Endothelial cell (in vitro differentiated cells): ENCODE data around the gene KIF15. TPM values are rescaled to one million over a fixed set of nuclear protein-coding genes. Genes with fewer than 3 reads are reported as not detected.
A peak's percentile ranks its signal among the peaks of the same experiment; 100 is the strongest.

Source experiments
- DNase-seq: peaks from one replicate; pipeline ENCODE4 v3.0.0; 2021; ENCODE audit warnings: low spot score
- H3K27ac Mint-ChIP-seq: one replicate; pipeline ENCODE4 v1.8.0; 2021; ENCODE audit warnings: mixed read lengths, inconsistent platforms; ENCODE audit not compliant: unreplicated experiment
- H3K27me3 Mint-ChIP-seq: one replicate; pipeline ENCODE4 v1.8.0; 2021; ENCODE audit warnings: mild to moderate bottlenecking, moderate library complexity, mixed read lengths, inconsistent platforms; ENCODE audit not compliant: unreplicated experiment
- H3K36me3 Mint-ChIP-seq: one replicate; pipeline ENCODE4 v1.8.0; 2021; ENCODE audit warnings: mild to moderate bottlenecking, low read depth, mixed read lengths, inconsistent platforms; ENCODE audit not compliant: unreplicated experiment
- H3K4me1 Mint-ChIP-seq: one replicate; pipeline ENCODE4 v1.8.0; 2021; ENCODE audit warnings: mild to moderate bottlenecking, mixed read lengths, inconsistent platforms; ENCODE audit not compliant: unreplicated experiment
- H3K4me3 Mint-ChIP-seq: one replicate; pipeline ENCODE4 v1.8.0; 2021; ENCODE audit warnings: mild to moderate bottlenecking, mixed read lengths, inconsistent platforms; ENCODE audit not compliant: unreplicated experiment
- H3K9me3 Mint-ChIP-seq: one replicate; pipeline ENCODE4 v1.8.0; 2021; ENCODE audit warnings: mixed read lengths, inconsistent platforms; ENCODE audit not compliant: unreplicated experiment
- CTCF ChIP-seq: fragments of 200-600 bp; sonication (generic); IDR thresholded peaks from one replicate; pipeline ENCODE4 v1.5.0; 2021; ENCODE audit warnings: antibody characterized with exemption; ENCODE audit not compliant: unreplicated experiment
- total RNA-seq: library from RNA; stranded (reverse); fragmentation: NEBNext Ultra II Directional; extraction: Animal tissue kit (Norgen Biotek cat#: 25700); gene quantifications from one replicate; pipeline ENCODE4 v1.2.1, GENCODE V29; 2021; ENCODE audit not compliant: unreplicated experiment

The KIF15 gene
- total RNA-seq, 1 donor from 2014 or later: 6.0 TPM

DNA sequence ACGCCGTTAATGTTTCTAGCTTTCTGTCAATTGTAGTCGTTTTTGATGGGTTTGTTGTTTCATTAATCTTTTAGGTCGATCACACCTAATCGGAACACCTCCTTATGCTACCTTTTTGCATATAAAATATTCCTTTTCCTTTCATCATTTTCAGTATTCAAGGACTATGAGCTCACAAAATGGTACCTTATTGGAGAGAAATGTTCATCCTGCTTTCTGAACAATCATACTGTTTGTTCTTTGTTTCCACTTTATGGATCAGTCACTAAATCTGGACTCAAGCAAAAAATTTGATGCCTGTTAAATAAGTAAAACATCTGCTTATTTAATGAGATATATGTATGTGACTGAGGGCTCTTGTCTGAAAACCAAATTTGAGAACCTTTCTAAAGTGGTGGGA, 1.1 kb downstream of the KIF15 start:
- H3K4me3 Mint-ChIP-seq: peak overlapping the region; percentile 96
- TF ChIP-seq CTCF: no peak
- H3K9me3 Mint-ChIP-seq: peaks cover 13% of the 10 kb centered on the region
- peaks cover 47% of the 10 kb centered on the region for H3K36me3 Mint-ChIP-seq
- H3K4me1 Mint-ChIP-seq: peaks cover 7% of the 10 kb centered on the region
- no peak for DNase-seq
- H3K27ac Mint-ChIP-seq: peak overlapping the region; percentile 16
- peaks cover 5% of the 10 kb centered on the region for H3K27me3 Mint-ChIP-seq

- DNase-seq: no peak
- Mint-ChIP-seq H3K4me1 (peaks cover 7% of the 10 kb centered on the region), H3K27me3 (peaks cover 2% of the 10 kb centered on the region), H3K4me3 (no peak overlapping the region), H3K27ac (no peak overlapping the region), H3K9me3 (peaks cover 9% of the 10 kb centered on the region), H3K36me3 (peaks cover 42% of the 10 kb centered on the region)
- TF ChIP-seq CTCF: no peak
Measured at GRCh38 chr3:44764248-44764647, 2.7 kb downstream of the KIF15 start.

DNA sequence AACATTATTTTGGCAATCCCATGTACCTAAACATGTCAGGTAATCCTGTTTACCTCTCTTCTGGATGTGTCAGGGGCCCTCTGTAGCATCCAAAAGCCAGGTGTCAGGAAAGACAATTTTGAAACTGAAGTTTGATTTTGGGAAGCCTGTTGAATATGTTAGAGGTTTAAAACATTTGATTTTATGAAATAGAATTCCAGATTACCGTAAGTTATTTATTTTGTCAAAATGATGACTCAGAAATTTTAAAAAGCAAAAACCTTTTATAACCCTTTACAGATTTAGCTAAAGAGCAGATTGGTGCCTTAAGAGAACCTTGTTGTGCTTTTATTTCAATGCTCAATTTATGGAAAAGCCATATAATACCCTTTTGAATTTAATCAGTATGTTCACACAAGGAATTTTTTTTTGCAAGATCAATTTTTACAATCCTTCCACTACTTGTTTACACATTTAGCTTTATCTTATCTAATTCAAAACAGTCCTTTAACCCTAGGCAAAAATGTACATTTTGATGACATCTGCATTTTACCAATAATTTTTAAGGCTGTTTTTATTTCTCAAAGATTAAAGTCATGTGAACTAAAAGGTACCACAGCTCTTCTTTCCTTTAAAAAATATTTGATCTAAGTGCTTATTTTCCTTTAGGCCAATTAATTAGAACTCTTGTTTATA, 10.0 kb downstream of the KIF15 start:
- H3K36me3 Mint-ChIP-seq: peaks cover 45% of the 10 kb centered on the region
- H3K9me3 Mint-ChIP-seq: peaks cover 5% of the 10 kb centered on the region
- H3K27ac Mint-ChIP-seq: no peak overlapping the region
- no peak for TF ChIP-seq CTCF
- no peak for DNase-seq
- no peaks in the 10 kb centered on the region for H3K27me3 Mint-ChIP-seq
- H3K4me1 Mint-ChIP-seq: no peaks in the 10 kb centered on the region
- H3K4me3 Mint-ChIP-seq: no peak overlapping the region

DNA sequence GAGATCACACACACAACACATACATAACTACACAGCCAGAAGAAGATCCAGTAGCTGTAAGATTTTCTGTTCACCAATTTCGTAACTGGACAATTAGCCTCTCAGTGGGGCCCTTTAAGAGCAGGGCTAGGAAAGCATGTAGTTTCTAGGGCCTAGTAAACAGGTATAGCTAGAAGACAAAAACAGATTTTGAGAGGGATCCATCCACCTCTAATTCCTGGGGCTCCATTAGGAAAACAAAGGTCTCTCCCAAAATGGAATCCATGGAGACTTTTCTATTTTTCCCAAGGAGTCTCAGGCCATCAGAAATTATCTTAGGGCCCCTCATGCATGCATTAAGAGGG, 10.5 kb downstream of the KIF15 start:
- H3K27ac Mint-ChIP-seq: no peak overlapping the region
- no peak overlapping the region for H3K4me3 Mint-ChIP-seq
- no peaks in the 10 kb centered on the region for H3K27me3 Mint-ChIP-seq
- H3K4me1 Mint-ChIP-seq: no peaks in the 10 kb centered on the region
- no peak for DNase-seq
- peaks cover 3% of the 10 kb centered on the region for H3K9me3 Mint-ChIP-seq
- peaks cover 42% of the 10 kb centered on the region for H3K36me3 Mint-ChIP-seq
- no peak for TF ChIP-seq CTCF

DNA sequence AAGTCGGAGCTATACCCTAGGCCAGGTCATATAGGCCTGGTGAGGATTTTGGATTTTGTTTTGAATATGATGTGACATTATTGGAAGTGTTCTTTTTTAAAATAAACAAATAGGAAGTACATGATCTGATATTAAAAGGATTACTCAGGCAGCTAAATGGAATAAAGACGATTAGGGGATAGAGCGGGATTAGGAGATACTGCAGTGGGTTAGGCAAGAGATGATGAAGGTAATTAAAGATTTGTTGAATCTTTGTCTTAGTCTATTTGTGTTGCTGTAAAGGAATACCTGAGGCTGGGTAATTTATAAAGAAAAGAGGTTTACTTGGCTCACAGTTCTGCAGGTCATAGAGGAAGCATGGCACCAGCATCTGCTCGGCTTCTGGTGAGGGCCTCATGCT, 21.3 kb downstream of the KIF15 start:
- Mint-ChIP-seq H3K4me3 (no peak overlapping the region), H3K4me1 (no peaks in the 10 kb centered on the region), H3K27me3 (no peaks in the 10 kb centered on the region), H3K27ac (no peak overlapping the region), H3K9me3 (no peaks in the 10 kb centered on the region), H3K36me3 (no peaks in the 10 kb centered on the region)
- TF ChIP-seq CTCF: no peak
- DNase-seq: no peak
